ENCODE data around the gene PTPRN2.

DNA sequence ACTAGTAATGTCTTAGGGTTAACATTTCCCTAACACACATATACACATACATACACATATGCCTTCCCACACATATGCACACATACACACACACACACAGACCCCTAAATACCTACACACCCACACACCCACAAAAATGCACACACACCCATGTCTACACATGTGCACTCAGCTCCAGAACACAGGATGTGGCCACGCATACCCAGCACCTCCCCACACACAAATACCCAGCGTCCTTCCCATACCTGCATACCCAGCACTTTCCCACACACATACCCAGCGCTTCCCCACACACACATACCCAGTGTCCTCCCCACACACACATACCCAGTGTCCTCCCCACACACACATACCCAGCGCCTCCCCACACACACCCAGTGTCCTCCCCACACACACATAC, 715.9 kb downstream of the PTPRN2 start:
- TF ChIP-seq CTCF (conservative IDR thresholded peaks at IDR 0.05 in 1 of 2, IDR thresholded peaks at IDR 0.05 in 1 of 2; ENCODE audit: extremely low read depth in 1 of 2, insufficient read depth in 1 of 2, low read depth in 1 of 2, low read length in 2 of 2) (no peak), EZH2 (IDR thresholded peaks at IDR 0.05; ENCODE audit: borderline replicate concordance, low read length) (no peak)

All from mammary epithelial cell (primary cell).